ENCODE measurements around the gene HS6ST1.

- TF ChIP-seq CTCF (optimal IDR thresholded peaks at IDR 0.05 in 1 of 3, IDR thresholded peaks at IDR 0.05 in 1 of 3, conservative IDR thresholded peaks at IDR 0.05 in 1 of 3; ENCODE audit: extremely low read depth in 1 of 3, insufficient read depth in 2 of 3, low read length in 3 of 3) (no peak), EZH2 (IDR thresholded peaks at IDR 0.05; ENCODE audit: low read length) (no peak)
Observed at GRCh38 chr2:128263902-128264331, 54.8 kb downstream of the HS6ST1 start.
